ENCODE measurements around the gene SLC7A9.
"Not testable (repeated sequence)": the region's sequence is repeated elsewhere in the genome, so short reads cannot be mapped to it uniquely, and the experiment has no call there.

The SLC7A9 gene

DNA sequence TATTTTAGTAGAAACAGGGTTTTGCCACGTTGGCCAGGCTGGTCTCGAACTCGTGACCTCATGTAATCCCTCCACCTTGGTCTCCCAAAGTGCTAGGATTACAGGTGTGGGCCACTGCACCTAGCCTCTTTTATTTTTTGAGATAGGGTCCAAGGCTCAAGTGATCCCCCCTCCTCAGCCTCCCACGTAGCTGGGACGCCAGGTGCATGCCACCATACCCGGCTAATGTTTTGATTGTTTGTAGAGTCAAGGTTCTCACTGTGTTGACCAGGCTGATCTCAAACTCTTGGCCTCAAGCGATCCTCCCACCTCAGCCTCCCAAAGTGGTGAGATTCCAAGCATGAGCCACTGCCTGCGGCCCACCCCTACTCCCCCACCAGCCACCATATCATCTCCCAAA is 6.3 kb downstream of the SLC7A9 start:
- Mint-ChIP-seq H3K4me3 (no peak overlapping the region), H3K27me3 (no peaks in the 10 kb centered on the region), H3K4me1 (no peaks in the 10 kb centered on the region), H3K9me3 (no peaks in the 10 kb centered on the region), H3K27ac (no peak overlapping the region), H3K36me3 (ENCODE audit: low read depth) (no peaks in the 10 kb centered on the region)
- no peak for DNase-seq
- ATAC-seq: no peak

DNA sequence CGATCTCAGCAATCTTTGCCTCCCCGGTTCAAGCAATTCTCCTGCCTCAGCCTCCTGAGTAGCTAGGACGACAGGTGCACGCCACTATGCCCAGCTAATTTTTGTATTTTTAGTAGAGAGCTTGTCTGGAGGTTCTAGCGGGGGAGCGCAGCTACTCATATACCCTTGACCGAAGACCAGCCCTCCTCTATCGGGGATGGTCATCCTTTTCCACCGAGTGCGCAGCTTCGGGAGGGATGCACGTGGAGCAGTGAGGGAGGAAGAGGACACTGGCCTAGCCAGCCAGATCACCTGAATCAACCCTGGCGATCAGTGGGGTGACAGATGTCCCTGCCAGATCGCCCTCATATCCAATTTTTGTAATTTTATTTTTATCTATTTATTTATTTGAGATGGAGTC is 6.8 kb downstream of the SLC7A9 start:
- no peak overlapping the region for H3K27ac Mint-ChIP-seq
- no peak overlapping the region for H3K4me3 Mint-ChIP-seq
- no peaks in the 10 kb centered on the region for H3K27me3 Mint-ChIP-seq
- H3K36me3 Mint-ChIP-seq (ENCODE audit: low read depth): no peaks in the 10 kb centered on the region
- no peak for ATAC-seq
- no peaks in the 10 kb centered on the region for H3K4me1 Mint-ChIP-seq
- no peak for DNase-seq
- no peaks in the 10 kb centered on the region for H3K9me3 Mint-ChIP-seq

DNA sequence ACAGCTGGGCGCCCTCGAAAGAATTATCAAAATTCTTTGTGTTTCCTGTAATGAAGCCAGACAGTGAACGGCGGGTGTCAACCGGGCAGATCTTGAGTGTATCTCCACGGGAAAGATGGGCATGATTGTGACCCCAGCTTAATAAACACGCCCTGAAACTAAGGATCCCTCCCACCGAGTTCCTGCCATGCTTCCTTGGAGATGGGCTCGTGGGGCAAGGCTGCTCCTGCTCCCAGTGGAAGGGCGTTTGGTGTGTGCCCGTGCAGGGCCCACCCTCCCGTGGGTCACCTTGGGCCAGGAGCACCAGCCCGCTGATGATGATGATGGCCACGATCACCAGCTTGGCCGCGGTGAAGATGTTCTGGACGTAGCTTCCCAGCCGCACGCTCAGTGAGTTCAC is 7.4 kb downstream of the SLC7A9 start:
- ATAC-seq: no peak
- no peaks in the 10 kb centered on the region for H3K36me3 Mint-ChIP-seq (ENCODE audit: low read depth)
- no peak overlapping the region for H3K27ac Mint-ChIP-seq
- H3K27me3 Mint-ChIP-seq: no peaks in the 10 kb centered on the region
- DNase-seq: no peak
- no peaks in the 10 kb centered on the region for H3K9me3 Mint-ChIP-seq
- H3K4me3 Mint-ChIP-seq: no peak overlapping the region
- H3K4me1 Mint-ChIP-seq: no peaks in the 10 kb centered on the region

DNA sequence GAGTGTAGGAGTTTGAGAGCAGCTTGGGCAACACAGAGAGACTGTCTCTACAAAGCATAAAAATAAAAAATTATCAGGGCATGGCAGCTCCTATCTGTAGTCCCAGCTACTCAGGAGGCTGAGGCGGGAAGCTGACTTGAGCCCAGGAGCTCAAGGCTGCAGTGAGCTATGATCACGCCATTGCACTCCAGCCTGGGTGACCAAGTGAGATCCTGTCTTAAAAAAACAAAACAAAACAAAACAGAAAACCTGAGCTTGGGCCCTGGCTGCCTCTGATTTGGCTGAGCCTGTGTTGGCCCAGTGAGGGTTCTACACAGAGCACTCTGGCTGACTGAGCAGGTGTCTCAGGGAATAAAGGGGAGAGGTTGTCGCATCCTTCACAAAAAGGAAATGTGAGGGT is 8.0 kb downstream of the SLC7A9 start:
- H3K27me3 Mint-ChIP-seq: no peaks in the 10 kb centered on the region
- no peak overlapping the region for H3K27ac Mint-ChIP-seq
- no peaks in the 10 kb centered on the region for H3K9me3 Mint-ChIP-seq
- no peak overlapping the region for H3K4me3 Mint-ChIP-seq
- no peak for DNase-seq
- H3K4me1 Mint-ChIP-seq: no peaks in the 10 kb centered on the region
- H3K36me3 Mint-ChIP-seq (ENCODE audit: low read depth): no peaks in the 10 kb centered on the region
- ATAC-seq: no peak

DNA sequence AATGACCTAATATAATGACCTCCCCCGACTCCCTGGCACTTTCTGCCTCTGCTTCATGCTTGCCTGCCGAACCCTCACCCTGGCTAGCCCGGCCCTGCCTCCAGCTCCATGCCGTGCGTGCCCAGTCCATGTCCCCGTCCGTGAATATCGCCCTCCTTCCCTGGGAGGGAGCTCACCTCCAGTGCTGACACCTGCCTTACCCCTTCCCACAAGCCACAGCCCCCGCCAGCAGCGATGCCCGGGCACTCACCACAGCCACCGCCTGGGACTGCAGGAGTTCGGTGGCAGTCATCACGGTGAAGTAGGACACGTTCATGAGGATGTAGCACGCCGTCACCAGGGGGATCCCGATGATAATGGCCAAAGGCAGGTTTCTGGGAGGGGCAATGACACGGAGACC is 10.0 kb downstream of the SLC7A9 start:
- Mint-ChIP-seq H3K27ac (no peak overlapping the region), H3K27me3 (no peaks in the 10 kb centered on the region), H3K4me3 (no peak overlapping the region), H3K9me3 (no peaks in the 10 kb centered on the region), H3K36me3 (ENCODE audit: low read depth) (no peaks in the 10 kb centered on the region), H3K4me1 (no peaks in the 10 kb centered on the region)
- DNase-seq (no peak), ATAC-seq (no peak)

DNA sequence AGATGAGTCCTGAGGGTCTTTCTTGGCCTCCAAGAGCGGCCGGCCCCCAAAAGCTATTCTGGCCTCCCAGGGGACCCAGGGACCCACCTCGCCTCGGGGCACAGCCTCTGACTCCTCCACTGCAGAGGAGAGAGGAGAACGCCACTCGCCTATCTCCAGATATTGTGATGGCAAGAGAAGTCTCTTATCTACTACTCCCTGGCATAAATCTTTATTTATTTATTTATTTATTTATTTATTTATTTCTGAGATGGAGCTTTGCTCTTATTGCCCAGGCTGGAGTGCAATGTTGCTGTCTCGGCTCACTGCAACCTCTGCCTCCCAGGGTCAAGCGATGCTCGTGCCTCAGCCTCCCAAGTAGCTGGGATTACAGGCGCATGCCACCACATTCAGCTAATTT is 11.0 kb downstream of the SLC7A9 start:
- no peak for DNase-seq
- H3K36me3 Mint-ChIP-seq (ENCODE audit: low read depth): no peaks in the 10 kb centered on the region
- no peak overlapping the region for H3K27ac Mint-ChIP-seq
- H3K9me3 Mint-ChIP-seq: no peaks in the 10 kb centered on the region
- no peak overlapping the region for H3K4me3 Mint-ChIP-seq
- no peaks in the 10 kb centered on the region for H3K27me3 Mint-ChIP-seq
- no peaks in the 10 kb centered on the region for H3K4me1 Mint-ChIP-seq
- no peak for ATAC-seq

DNA sequence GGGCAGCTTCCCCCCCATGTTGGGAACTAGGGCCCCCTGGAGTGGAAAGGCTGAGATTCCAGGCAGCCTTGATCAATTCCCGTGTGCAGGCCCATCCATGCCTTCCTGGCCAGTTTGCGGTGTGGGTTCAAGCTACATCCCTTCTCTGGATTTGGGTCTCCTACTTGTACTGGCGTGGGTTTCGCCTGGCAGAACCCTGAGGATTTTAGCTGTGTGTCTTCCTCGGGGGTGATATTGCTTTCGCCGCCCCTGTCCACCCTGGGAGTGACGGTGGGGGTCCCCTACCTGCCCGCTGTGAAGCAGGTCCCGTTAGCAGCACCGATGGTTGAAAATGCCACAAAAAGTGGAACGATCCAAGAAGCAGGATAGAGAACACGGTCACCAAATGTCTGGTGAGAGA is 11.4 kb downstream of the SLC7A9 start:
- no peak for ATAC-seq
- DNase-seq: no peak
- Mint-ChIP-seq H3K27me3 (no peaks in the 10 kb centered on the region), H3K9me3 (no peaks in the 10 kb centered on the region), H3K4me3 (no peak overlapping the region), H3K4me1 (no peaks in the 10 kb centered on the region), H3K27ac (no peak overlapping the region), H3K36me3 (ENCODE audit: low read depth) (no peaks in the 10 kb centered on the region)

DNA sequence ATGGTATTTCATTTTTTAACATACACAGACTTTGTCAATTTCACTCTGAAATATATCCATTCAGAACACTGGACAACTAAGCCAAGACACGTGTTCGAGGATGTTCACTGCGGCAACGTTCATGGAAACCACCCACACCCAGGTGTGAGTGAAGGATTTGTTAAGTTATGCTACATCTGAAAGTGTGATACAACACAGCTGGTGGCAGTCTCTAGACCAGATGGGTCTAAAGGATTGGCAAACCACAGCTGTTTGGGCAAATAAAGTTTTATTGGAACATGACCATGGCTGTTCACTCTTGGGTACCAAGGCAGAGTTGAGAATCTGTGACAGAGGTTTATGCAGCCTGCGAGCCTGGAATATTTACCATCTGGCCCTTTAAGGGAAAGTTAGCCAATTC is 12.0 kb downstream of the SLC7A9 start:
- no peaks in the 10 kb centered on the region for H3K9me3 Mint-ChIP-seq
- ATAC-seq (no peak), DNase-seq (no peak)
- no peaks in the 10 kb centered on the region for H3K4me1 Mint-ChIP-seq
- H3K27ac Mint-ChIP-seq: no peak overlapping the region
- no peaks in the 10 kb centered on the region for H3K36me3 Mint-ChIP-seq (ENCODE audit: low read depth)
- no peaks in the 10 kb centered on the region for H3K27me3 Mint-ChIP-seq
- H3K4me3 Mint-ChIP-seq: no peak overlapping the region

DNA sequence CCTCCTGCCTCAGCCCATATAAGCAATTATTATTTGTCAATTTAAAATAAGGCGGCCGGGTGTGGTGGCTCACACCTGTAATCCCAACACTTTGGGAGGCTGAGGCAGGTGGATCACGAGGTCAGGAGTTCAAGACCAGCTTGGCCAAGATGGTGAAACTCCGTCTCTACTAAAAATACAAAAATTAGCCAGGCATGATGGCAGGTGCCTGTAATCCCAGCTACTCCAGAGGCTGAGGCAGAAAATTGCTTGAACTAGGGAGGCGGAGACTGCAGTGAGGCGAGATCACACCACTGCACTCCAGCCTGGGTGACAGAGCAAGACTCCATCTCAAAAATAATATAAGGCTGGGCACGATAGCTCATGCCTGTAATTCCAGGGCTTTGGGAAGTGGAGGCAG is 12.7 kb downstream of the SLC7A9 start:
- H3K4me3 Mint-ChIP-seq; H3K36me3 Mint-ChIP-seq (ENCODE audit: low read depth); H3K9me3 Mint-ChIP-seq; H3K27ac Mint-ChIP-seq; DNase-seq; ATAC-seq; H3K4me1 Mint-ChIP-seq; H3K27me3 Mint-ChIP-seq: not testable (repeated sequence)

DNA sequence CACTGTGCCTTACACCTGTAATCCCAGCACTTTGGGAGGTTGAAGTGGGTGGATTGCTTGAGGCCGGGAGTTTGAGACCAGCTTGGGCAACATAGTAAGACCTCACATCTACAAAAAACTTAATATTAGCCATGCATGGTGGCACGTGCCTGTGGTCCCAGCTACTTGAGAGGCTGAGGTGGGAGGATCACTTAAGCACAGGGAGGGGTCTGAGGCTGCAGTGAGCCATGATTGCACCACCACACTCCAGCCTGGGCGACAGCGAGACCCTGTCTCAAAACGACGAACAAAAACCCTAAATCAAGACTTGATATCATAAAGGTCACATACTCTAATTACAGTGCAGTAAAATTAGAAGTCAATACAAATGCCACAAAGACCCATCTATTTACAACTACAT is 17.4 kb downstream of the SLC7A9 start:
- Mint-ChIP-seq H3K9me3 (no peaks in the 10 kb centered on the region), H3K36me3 (ENCODE audit: low read depth) (peaks cover under 1% of the 10 kb centered on the region), H3K4me1 (no peaks in the 10 kb centered on the region), H3K27me3 (no peaks in the 10 kb centered on the region), H3K4me3 (no peak overlapping the region), H3K27ac (no peak overlapping the region)
- DNase-seq: no peak
- no peak for ATAC-seq

DNA sequence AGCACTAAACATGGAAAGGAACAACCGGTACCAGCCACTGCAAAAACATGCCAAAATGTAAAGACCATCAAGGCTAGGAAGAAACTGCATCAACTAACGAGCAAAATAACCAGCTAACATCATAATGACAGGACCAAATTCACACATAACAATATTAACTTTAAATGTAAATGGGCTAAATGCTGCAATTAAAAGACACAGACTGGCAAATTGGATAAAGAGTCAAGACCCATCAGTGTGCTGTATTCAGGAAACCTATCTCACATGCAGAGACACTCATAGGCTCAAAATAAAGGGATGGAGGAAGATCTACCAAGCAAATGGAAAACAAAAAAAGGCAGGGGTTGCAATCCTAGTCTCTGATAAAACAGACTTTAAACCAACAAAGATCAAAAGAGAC is 21.5 kb downstream of the SLC7A9 start:
- H3K4me3 Mint-ChIP-seq; ATAC-seq; H3K9me3 Mint-ChIP-seq; H3K36me3 Mint-ChIP-seq (ENCODE audit: low read depth); H3K27ac Mint-ChIP-seq; H3K4me1 Mint-ChIP-seq; H3K27me3 Mint-ChIP-seq; DNase-seq: not testable (repeated sequence)

DNA sequence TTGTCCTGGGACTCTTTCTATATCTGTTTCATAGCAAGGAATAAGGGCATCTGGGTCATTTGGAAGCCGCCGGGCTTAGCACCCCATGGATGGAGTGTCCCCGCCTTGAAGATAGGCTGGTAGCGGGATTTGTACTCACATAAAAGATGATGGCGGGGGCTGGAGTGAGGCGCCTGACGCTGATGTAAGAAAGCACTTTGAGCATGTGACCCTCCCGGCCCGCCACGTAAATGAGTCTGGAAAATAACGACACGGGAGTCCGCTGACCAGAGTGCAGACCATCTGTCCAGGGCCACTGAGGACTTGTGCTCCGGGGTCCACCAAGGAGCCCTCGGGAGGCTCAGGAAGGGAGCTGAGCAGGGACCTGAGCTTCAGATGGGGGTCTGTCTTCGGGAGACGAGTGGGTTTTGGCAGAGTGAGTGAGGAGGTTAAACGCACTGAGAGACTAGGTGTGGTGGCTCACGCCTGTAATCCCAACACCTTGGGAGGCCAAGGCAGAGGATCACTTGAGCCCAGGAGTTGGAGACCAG is 25.8 kb downstream of the SLC7A9 start:
- Mint-ChIP-seq H3K36me3 (ENCODE audit: low read depth) (peaks cover 6% of the 10 kb centered on the region), H3K4me1 (no peaks in the 10 kb centered on the region), H3K27ac (no peak overlapping the region), H3K27me3 (no peaks in the 10 kb centered on the region), H3K4me3 (no peak overlapping the region), H3K9me3 (peaks cover 19% of the 10 kb centered on the region)
- ATAC-seq: no peak
- DNase-seq: no peak

DNA sequence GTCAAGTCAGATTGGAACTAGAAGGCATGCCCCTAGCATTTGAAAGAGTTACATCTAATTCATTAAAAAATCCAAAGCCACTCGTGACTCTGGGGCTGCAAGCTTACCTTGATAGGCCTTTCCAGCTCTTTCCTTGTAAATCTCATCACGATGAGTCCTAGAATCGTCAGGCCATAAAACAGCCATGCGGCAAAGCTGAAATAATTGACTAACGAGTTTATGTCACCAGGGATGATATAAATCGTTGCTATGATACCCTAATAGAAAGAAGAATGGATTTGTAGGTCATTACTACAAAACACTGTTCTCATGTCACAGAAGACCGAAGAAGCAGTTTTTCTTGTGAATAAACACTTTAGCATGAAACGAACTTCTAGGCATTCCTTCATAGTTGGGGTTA is 27.5 kb downstream of the SLC7A9 start:
- H3K27ac Mint-ChIP-seq: no peak overlapping the region
- no peak overlapping the region for H3K4me3 Mint-ChIP-seq
- H3K27me3 Mint-ChIP-seq: no peaks in the 10 kb centered on the region
- H3K9me3 Mint-ChIP-seq: peaks cover 19% of the 10 kb centered on the region
- no peak for DNase-seq
- H3K36me3 Mint-ChIP-seq (ENCODE audit: low read depth): peaks cover 4% of the 10 kb centered on the region
- no peak for ATAC-seq
- H3K4me1 Mint-ChIP-seq: peaks cover 4% of the 10 kb centered on the region

DNA sequence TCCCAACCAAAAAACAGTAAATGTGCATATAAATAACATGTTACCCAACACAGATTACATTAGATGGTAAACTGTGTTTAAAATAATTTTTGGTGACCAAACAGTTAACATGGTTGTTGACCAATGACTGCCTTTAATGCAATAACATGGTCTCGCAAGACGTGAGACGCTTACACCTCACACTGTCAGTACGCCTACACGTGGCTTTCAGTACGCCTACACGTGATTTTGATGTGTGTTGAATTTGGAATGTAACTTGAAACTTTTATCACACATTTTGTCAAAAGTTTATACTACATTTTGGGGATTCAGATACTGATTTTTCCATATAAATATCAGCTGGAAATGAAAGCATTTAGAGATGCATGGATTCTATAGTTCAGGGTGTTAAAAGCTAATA is 32.0 kb downstream of the SLC7A9 start:
- Mint-ChIP-seq H3K27ac (no peak overlapping the region), H3K27me3 (no peaks in the 10 kb centered on the region), H3K36me3 (ENCODE audit: low read depth) (peaks cover 3% of the 10 kb centered on the region)

DNA sequence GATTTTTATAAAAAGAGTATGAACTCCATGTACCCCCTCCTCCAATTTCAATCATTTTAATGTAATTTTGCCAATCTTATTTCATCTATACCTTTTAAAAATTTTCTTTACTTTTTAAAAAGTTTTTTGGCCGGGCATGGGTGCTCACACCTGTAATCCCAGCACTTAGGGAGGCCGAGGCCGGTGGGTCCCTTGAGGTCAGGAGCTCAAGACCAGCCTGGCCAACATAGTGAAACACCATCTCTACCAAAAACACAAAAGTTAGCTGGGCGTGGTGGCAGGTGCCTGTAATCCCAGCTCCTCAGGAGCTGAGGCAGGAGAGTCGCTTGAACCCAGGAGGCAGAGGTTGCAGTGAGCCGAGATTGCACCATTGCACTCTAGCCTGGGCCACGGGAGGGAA is 36.2 kb downstream of the SLC7A9 start:
- not testable (repeated sequence) for ATAC-seq; H3K9me3 Mint-ChIP-seq; DNase-seq; H3K27me3 Mint-ChIP-seq; H3K27ac Mint-ChIP-seq; H3K36me3 Mint-ChIP-seq (ENCODE audit: low read depth); H3K4me3 Mint-ChIP-seq; H3K4me1 Mint-ChIP-seq

More for the DNA sequence above, 32.0 kb downstream of the SLC7A9 start:
- H3K4me1 Mint-ChIP-seq: peaks cover 4% of the 10 kb centered on the region
- no peak for DNase-seq
- no peak overlapping the region for H3K4me3 Mint-ChIP-seq
- no peak for ATAC-seq
- H3K9me3 Mint-ChIP-seq: peaks cover 19% of the 10 kb centered on the region

DNA sequence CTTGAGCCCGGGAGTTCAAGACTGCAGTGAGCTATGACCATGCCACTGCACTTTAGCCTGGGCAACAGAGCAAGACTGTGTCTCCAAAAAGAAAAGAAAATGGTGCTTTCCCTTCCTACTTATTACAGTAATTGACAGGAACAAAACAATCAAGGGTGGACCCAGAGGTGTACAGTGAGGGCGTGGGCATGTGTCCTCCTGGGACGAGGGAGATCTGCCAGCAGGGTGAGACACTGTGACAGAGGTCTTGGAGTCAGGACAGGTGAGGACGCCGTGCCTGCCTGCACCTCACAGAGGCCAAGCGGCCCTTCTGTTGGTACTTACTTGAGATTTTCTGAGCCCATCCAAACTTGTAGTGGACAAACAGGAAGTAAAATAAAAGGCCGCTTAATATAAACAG is 36.7 kb downstream of the SLC7A9 start:
- H3K27me3 Mint-ChIP-seq; H3K4me3 Mint-ChIP-seq; H3K9me3 Mint-ChIP-seq; DNase-seq; H3K4me1 Mint-ChIP-seq; H3K27ac Mint-ChIP-seq; H3K36me3 Mint-ChIP-seq (ENCODE audit: low read depth); ATAC-seq: not testable (repeated sequence)
